Stimulated activated CD8-positive, alpha-beta memory T cell treated with anti-CD3 and anti-CD28 coated beads, Interleukin-4, amount 100 ng/mL, for 4 hours (primary cell): ENCODE results near the gene GPRC5C.
"Not testable (repeated sequence)": the region's sequence is repeated elsewhere in the genome, so short reads cannot be mapped to it uniquely, and the experiment has no call there.

Source experiments
- DNase-seq, 2 donors: peaks; one replicate each; pipeline ENCODE4 v3.0.0-alpha.2; 2020; ENCODE audit warnings: low read depth in 2 of 2, low spot score in 1 of 2

GPRC5C gene

GRCh38 chr17:74405311-74405710 is 26.6 kb upstream of the GPRC5C start:
- not testable (repeated sequence) for DNase-seq

- DNase-seq: no peak
Measured at GRCh38 chr17:74407384-74407783, 24.5 kb upstream of the GPRC5C start.

DNA sequence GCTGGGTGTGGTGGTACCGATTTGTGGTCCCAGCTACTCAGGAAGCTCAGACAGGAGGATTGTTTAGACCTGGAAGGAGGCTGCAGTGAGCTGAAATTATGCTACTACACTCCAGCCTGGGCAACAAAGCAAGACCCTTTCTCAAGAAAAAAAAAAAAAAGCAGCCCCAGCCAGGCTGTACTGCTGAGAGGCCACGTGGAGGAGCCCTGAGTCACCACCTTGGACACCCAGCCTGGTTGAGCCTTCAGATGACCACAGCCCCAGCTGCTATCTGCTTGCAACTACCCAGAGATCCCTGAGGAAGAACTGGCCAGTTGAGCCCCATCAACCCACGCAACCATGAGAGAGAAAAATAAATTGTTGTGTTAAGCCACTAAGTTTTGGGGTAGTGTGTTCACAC is 23.6 kb upstream of the GPRC5C start:
- no peak for DNase-seq

GRCh38 chr17:74408815-74409214 is 23.1 kb upstream of the GPRC5C start:
- DNase-seq: no peak

DNA sequence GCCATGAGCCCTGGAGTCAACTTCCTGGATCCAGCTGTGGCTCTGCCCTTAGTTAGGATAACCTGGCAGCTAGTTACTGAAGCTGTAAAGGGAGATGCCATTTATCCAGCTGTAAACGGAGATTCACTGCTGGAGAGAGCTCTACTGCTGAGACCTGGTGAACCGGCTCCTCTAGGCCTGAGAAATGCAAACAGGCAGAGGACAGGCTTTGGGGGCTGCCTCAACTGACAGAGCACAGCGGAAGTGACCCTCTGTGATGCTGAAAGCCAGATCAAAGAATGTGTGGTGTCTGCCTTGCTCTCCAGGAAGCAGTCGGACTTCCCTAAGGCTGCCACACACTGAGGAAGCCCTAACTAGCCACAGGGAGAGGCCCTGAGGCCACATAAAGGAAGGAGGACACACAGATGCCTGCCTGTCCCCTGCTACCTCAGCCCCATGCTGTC is 21.9 kb upstream of the GPRC5C start:
- DNase-seq: no peak

DNA sequence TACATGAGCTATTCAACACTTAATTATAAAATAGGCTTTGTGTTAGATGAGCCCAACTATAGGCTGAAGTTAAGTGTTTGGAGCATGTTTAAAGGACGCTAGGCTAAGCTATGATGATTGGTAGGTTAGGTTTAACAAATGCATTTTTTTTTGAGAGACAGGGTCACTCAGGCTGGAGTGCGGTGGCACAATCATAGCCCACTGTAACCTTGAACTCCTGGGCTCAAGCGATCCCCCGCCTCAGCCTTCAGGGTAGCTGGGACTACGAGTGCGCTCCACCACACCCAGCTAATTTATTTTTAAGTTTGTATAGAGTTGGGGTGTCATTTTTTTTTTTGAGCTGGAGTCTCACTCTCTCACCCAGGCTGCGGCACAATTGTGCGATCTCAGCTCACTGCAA is 19.3 kb upstream of the GPRC5C start:
- DNase-seq: no peak

- DNase-seq: no peak
Measured at GRCh38 chr17:74413491-74413890, 18.4 kb upstream of the GPRC5C start.

DNA sequence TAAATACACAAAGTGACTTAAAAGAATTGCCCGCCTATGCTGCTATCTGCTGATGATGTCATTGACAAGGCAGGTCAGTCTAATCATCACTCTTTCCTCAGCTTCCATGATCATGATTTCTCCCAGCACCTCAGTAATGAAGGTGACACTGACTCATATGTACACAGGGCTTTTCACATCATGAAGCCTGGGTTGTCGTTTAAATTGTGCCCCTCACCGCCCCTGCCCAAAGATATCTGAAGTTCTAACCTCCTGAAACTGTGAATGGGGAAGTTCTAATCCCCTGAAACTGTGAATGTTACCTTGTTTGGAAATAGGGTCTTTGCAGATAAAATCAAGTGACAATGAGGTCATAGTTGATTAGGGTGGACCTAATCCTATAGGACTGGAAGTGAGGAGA is 17.4 kb upstream of the GPRC5C start:
- DNase-seq: no peak

- DNase-seq: no peak
Measured at GRCh38 chr17:74415608-74416396, 16.1 kb upstream of the GPRC5C start.

DNA sequence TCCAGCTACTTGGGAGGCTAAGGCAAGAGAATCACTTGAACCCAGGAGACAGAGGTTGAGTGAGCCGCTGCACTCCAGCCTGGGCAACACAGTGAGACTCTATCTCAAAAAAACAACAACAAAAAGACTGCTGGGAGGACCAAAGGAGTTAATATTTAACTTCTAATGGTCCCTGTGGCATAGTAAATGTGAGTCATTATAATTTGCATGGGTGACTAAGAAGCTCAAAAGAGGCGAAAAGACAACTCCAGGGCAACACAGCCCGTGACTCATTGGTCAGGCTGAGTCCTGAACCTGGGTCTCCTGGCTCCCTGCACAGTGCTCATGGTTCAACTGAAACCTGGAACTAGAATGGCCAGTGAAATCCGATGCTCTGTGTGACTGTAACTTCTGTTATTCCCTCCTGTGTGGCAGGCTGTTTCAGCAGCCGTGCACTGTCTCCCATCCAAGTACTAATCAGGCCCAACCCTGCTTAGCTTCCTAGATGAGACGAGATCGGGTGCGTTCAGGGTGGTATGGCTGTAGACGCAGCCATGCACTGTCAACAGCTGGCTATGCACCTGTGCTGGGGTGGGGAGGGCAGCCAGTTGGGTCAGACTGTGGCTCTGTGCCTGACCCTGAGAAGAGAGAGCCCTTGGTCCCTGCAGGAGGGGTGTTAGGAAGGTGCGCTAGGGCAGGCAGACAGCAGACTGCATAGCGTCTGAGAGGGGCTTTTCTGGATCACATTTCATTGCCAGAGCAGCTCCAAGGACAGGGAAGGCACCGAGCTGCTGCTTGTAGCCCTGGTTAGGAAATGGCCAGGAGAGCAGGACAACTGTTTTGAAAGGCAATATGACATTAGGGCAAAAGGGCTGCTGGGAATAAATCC is 14.5 kb upstream of the GPRC5C start:
- no peak for DNase-seq

DNA sequence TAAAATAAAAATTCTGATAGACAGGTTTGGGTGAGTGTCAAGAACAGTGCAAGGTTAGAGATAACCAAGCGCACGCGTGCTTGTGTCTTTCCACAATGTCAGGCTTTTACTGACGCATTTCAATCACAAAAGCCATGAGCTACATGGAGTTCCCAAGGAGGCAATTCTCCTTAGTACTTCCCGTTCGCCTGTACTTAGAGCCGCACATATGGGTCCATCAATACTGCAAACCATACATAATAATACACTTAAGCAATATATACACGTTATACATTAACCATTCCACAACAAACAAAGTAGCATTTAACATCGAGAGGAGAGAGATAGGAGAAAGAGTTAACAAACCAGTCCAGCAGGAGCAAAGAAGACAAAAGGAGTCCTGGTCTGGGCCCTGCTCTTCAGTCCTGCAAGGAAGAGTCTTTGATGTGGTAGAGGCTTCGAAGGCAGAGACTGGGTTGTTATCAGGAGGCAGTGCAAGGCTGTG is 11.9 kb upstream of the GPRC5C start:
- no peak for DNase-seq

DNA sequence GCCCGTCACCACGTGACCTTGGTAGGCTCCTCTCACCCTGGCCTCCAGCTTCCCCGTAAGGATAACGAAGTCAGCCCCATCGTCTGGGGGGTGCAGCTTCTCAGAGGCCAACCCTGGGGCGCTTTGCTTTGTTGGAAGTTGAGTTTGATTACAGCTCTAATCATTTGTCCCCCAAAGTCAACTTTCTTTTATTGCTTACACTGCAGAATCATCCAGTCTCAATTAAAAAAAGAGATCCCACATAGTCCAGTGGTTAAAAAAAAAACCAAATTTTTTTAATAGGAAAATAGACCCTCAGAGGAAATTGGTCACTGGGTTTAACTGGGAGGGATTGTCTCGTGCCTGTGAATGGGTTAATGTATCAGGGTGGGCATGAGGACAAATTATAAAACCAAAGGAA is 7.8 kb upstream of the GPRC5C start:
- DNase-seq: no peak

DNA sequence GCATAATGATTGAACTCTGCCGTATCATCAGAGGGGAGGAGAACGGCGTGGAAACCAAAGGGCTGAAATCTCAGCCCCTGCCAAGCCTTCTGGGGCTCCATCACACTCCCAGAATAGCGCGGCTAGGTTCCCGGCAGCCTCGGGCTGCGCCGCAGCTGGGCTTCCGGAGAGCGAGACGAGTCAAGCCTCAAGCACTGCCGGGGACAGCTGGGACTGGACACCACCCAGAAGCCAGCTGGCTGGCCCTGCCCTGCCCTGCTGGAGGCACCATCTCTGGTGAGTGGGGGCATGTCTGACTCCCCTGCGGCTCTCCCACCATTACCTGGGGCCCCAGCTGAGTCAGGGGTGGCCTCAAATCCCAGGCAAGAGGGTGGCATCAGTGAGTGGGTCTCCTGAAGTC is 7.2 kb upstream of the GPRC5C start:
- DNase-seq: no peak

DNA sequence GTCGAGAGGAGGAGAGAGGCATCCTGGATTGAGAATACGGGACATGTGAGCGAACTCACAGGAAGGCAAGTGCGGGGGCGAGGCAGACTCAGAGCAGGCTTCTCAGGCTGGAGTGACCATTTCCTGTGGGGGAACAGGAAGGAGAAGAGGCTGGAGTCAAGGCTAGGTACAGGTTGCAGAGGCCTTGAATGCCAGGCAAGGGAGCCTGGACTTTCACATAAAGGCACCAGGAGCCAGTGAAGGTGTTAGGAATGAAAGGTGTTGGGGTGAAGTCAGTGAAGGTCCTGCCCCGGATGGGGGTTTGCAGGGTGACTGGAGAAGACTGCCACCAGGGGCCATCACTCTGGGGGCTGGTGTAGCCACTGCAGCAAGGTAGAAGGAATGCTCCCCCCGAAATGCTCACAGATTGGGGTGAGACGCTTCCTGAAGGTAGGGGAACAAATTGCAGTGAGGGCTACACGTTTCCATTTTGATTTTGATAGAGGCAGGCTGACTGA is 5.3 kb upstream of the GPRC5C start:
- no peak for DNase-seq

- no peak for DNase-seq
Measured at GRCh38 chr17:74427048-74427762, 4.7 kb upstream of the GPRC5C start.

DNA sequence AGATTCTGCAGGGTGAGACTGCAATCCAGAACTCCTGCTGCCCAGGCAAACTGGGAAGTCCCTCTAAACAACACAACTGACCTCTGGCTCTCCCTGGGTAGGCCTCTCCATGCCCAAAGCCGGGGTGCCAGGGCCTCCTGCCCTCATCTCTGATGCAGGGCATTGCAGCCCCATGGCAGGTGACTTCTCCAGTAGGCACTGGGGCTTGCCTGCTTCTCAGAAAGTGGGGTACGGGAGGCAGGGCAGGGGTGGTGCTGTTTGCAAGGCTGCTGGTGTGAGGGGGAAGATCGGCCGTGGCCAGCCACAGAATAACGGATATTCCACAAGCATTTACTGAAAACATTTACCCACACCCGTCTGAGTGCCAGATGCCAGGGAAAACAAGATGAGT is 4.1 kb upstream of the GPRC5C start:
- no peak for DNase-seq

DNA sequence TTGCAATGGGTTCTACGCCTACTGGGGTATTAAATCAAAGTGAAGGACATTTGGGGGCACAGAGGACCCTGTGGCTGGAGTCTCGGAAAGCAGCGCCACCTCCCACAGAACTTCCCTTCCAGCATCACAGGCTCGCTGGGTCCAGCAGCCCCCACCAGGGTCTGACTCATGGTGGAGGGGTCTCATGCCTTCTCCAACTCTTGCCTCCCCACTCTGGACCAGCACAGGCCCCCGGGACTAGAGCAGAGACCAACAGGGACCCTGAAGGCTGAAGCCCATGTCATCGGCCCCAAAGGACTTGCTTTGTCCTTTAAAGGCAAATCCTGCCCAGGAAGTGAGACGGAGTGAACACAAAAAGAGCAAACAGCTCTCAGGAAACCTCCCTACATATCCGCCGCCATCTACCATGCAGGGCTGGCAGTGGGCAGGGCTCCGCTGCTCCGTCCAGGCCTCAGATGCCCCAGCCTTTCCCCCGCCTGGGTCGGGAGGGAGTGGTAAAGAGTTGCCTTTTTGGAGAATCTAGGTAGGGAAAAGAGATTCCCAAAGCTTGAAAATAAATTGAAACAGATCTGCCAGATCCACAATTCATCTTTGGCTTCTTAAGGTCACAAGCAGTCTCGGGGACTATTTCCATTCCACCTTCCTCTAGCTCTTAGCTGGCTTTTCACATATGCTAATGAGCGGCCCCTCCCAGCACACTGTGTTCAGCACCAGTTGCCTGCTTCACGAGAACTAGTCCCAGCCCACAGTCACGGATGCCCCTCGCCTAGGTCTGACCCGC is 2.1 kb upstream of the GPRC5C start:
- DNase-seq: no peak

- DNase-seq: no peak
Measured at GRCh38 chr17:74430385-74430705, 1.5 kb upstream of the GPRC5C start.

GRCh38 chr17:74430706-74431567 is 951 bp upstream of the GPRC5C start:
- no peak for DNase-seq

DNA sequence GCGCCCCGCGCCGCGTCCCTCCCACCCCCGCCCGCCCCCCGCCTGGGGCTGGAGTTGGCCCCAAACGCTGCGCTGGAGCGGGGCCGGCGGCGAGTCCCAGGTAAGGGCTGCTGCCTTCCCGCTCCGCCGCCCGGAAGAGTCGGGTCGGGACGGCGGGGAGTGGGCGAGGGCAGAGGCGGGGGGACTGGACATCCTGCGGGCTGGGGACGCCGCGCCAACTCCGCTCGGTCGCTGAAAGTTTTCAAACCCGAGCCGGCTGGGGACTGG is 469 bp downstream of the GPRC5C start:
- no peak for DNase-seq
